IPS DF 19.7 (cell line): Measurements from ENCODE around the gene VTCN1.

ENCODE experiments used
- DNase-seq: peaks from one replicate; pipeline ENCODE4 v3.0.0-alpha.2; 2013; ENCODE audit warnings: low read depth, low spot score

The VTCN1 gene

DNA sequence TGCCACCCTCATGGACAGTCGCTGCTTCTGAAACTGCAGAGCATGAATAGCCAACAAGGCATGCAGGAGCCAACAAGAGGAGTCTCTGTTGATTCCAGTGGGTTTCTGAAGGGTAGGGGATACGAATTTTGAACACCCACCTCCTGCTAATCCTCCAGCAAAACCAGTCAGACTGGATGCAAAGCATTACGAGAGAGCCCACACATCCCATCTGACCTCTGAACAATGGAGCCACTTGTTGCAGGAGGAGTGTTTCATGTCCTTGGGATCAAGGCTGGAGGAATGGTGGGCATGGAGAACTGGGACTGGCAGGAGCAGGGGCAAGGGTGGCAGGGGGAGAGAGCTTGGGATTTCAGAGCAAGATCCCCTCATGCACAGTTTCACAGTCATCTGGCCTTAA, 1.6 kb downstream of the VTCN1 start:
- no peak for DNase-seq

DNA sequence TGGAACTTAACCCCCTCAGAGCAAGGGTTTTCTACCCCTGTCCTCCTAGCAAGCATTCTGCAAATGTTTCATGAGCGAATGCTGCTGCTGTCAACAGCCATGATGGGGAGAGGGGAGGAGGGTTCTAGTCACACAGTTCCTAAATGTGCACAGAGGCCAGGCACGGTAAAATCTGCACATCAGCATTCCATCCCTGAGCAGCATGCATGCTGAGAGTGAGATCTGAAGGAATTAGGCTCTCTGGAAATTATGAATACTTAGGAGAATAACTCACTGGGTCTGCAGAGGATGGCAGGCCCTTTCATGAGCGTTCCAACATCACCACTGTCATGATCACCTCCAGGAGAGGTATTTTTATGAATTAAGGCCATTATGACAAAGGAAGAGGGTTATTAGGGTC, 2.1 kb downstream of the VTCN1 start:
- no peak for DNase-seq

DNA sequence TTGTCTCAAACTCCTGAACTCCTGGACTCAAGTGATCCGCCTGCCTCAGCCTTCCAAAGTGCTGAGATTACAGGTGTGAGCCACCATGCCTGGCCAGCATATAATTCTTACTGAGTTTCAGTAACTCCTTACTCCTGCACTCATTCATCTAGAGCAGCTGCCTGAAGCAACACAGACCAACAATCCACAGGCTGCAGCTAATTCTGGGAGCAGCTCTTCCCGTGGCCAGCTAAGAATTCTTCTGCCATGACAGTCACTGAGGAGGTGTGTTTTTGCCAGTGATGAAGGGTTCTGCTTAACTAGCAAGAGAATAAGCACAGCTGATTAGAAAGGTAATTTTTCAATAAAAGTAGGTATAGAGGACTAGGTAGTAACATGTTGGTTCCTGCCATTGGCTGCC, 5.4 kb downstream of the VTCN1 start:
- no peak for DNase-seq

DNA sequence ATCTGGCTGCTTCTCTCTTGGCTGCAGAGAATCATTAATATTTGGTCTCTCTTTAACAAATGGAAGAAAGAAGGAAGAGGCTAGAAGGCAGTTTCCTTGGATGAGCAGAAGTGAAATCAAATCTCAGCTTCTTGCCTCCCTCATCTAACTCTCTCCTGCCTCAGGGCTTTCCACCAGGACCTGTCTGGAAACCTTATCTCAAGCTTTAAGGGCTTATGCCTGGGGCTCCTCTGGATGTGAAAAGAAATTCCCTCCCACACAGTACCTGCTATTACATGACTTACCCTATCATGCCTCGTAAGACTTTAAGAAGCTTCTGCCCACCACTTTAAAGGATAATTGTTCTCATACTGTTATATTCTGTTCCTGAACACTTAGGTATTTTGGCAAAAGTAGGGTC, 8.9 kb downstream of the VTCN1 start:
- no peak for DNase-seq

DNA sequence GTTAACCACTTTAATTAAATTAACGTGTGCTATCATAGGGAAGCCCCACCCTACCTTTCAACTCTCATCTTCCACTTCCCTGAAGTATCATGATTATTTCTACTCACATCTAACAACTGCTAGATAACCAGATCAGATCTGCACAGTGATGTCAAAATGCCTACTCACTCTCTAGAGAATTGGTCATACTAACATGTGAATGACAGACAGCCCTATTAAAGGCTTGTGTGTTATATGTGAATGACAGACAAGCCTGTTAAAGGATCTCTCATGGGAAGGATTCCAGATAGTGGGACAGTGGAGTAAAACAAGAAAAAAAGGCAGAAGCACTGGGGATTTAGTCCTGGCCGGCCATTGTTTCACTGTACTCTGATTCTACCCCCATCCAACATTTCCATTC, 12.6 kb downstream of the VTCN1 start:
- DNase-seq = no peak

DNA sequence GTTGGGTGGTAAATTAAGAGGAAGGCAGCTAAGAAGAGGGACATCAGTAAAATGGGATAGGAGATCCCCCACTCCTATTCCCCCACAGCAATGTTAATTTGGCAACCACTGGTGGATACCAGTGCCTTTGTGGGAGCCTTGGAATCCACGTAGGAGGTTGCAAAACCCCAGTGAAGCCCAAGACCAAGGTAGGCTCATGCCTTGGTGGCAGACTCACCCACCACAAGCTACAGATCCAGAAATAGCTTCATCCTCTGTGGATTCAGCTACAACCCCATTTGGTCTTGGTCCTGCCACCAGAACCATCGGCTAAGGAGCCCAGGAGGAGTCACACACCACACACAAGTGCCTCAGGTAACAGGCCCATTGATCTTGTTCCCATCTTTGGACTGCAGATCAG, 21.0 kb downstream of the VTCN1 start:
- no peak for DNase-seq

DNA sequence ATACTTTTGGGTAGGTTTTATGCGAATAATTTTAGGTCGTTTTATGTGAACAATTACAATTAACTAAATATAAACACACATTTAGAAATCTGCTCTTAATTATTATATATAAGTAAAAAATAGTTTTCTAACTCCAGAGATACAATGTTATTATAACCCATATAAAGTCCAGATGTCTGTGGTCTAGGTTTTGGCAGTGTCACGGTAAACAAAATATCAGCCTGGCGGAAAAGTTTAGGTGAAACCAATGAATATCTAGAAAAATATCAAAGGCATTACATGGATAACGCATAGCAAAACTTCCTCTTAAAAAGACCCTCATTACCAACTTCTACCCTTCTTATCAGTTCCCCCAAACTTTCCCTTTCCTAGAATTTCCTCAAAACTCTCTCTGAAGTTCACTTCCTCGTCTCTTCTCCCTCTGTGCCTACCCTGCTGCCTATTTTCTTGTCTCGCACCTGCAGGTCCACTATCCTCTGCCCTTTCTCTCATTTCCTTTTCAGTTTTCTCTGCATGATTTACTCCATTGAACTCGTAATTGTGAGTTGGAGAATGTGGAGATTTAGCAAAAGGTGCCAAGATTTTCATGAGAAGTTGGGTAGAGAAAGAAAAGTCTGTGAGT, 21.8 kb downstream of the VTCN1 start:
- DNase-seq = no peak

DNA sequence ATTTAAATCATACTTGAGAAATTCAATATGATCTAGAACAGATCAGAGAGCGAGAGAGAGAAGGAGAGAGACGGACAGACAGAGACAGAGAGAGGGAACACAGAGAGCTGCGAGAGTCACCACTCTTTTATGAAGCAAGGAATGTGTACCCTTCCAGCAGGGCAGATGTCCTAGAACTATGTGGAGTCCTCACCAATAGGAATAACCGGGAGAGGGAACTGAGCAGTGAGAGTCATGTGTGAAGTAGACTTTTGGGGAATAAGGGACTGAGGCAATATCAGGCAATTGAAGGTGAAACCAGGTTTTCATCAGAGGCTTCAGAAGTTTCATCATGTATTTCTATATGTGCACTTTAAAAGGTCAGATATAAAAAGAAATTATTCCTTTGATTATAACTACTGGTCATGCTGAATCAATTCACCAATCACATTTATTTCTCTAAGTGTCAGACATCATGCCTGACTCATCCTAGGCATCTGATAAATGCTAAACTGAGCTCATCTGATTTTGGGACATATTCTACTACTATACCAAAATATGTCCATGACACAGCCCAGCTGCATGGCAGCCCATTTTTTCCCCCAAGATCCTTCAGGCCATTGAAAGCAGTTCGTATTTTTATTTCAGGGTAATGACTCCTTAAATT, 22.4 kb downstream of the VTCN1 start:
- DNase-seq = no peak

DNA sequence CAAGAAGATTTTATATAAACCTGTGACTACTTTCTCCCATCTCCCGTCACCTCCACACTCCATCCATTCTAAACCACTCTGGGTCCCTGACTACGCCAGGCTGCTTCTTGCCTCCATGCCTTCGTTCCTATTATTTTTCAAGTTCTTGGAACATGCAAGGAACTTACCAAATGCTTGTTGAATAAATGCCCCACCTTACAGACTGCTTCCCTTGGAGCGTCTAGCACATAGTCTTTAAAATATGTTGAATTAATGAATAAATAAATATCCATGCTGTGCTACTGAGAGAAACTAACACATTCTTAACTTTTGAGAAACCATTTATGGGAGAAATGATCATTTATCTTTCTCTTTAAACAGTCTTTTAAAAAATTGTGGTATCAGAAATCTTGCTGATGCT, 27.6 kb downstream of the VTCN1 start:
- DNase-seq = no peak

DNA sequence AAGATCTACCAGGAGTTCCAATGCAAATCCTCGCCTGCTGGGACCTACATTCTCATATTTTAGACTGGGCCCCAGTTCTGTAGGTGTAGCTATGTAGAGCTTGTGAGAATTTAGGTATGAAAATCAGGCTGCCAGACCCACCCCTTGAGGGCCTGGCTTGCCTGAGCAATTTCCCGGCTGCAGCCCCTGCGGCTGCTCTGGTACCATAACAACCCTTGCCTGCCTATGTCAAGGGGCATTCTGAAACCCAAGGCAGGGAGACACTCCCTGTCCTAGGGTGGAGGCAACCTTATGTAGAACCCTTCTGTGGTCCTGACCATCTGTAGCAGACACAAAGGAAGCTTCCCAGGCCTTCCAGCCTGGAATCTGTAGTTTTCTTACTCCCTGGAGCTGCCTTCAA, 28.4 kb downstream of the VTCN1 start:
- no peak for DNase-seq

DNA sequence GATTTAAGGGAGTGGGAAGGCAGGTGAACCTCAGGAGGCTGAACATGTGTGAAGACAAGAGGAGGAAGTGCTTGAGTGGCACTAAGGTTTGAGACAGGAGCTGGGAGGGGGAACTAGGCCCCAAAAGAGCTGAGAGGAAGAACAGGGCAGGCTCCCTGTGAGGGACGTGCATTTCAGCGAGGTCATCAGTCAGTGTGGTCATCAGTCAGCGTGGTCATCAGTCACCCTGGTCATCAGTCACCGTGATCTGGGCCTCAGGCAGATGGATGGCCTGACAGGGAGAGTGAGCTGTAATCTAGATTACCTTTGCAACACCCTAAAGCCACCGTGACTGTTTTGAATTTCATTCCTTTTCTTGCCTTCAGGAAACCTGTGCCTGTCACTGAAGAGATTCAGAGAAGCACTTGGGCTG, 29.1 kb downstream of the VTCN1 start:
- no peak for DNase-seq

DNA sequence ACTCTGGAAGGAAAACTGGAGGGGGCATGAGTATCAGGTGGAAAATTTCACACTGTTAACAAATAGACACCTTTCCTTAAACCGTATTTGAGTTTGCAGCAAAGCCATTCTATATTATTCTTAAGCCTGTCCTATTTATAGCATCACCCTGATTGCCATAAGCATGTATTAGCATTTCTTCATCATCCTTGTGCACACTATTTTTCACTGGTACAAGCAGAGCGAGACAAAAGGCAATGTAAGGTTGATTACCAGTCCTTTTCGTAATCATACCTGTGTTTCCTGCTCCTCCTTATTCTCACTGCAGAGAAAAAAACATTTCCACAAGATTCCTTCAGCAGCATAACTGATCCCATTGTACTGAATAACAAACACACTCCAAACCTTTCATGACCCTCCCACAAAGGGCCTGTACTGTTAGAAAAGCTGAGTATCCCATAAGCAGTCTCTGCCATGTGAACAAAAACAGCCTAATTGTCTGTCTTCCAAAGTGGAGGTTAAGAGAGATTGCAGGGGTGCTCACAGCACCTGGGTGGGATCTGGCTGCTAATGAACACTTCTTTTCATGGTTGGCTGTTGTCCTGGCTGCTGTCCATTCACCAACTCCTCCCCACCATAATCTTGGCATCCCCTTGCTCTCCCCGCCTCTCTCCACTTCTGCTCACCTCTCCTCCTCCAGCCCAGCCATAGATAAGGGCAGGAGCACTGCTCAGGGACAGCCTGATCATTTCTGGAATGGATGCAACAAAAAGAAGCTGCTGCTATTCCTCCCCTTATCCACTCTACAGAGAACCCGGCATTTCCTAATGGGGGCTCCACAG, 30.4 kb downstream of the VTCN1 start:
- DNase-seq = no peak

DNA sequence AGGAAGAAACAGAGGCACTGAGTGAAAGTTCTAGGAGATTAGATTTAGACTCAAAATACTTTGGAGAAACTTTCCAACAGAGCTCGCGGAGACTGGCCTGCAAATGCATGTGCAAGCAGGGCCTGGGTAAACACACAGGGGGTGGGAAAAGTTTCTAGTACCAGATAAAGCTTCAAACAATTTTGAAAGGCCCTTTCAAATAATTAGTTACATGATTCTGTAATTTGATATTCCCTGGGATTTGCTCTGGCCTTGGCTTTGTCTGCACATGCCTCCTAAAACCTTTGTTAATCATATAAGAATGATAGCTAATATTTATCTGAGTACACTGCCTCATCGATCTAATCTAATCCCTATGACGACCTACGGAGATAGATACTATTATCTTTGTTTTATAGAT, 31.3 kb downstream of the VTCN1 start:
- DNase-seq = no peak

DNA sequence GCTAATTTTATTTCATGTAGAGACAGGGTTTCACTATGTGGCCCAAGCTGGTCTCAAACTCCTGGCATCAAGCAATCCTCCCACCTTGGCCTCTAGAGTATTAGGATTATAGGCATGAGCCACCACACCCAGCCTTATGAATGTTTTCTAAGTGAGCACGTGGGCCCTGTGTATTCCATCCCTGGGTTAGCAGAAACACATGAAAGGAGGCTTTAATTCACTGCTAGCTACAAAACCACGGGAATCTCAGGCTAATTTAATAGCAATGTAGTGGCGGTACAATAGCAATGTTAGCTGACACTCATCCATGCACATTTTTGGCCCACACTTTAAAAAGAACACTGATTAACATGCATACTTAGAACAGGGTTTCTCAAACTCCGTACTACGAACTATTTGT, 32.0 kb downstream of the VTCN1 start:
- no peak for DNase-seq

DNA sequence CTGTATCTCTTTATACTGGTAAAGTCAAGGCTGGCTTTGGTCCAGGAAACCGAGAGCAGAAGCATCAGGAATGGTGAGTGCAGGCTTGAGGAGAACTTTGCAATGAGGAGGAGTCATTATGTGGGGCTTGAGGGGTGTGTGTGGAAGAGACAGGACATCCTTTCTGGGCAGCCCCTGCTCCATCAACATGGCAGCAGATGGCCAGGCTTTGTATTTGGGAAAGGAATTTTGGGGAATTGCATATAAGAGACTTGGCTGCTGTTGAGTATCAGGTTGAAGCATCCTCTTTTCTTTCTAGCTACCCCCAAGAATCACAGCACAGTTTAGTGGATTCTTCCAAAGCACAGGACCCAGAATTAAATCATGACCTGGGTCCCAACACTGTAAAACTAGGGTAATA, 33.4 kb downstream of the VTCN1 start:
- no peak for DNase-seq

DNA sequence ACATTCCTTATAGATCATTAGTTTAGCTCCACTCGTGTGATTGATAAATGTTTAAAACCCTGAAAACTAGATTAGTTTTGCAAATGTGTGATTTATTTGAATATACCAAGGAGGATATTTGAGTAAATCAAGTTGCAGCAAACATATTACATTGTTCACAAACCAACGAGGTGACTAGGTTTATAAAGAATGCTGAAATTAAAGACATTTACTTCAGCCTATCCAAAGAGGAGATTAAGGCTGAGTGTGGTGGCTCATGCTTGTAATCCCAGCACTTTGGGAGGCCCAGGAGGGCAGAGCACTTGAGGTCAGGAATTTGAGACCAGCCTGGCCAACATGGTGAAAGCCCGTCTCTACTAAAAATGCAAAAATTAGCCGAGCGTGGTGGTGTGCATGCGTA, 34.1 kb downstream of the VTCN1 start:
- DNase-seq = no peak

DNA sequence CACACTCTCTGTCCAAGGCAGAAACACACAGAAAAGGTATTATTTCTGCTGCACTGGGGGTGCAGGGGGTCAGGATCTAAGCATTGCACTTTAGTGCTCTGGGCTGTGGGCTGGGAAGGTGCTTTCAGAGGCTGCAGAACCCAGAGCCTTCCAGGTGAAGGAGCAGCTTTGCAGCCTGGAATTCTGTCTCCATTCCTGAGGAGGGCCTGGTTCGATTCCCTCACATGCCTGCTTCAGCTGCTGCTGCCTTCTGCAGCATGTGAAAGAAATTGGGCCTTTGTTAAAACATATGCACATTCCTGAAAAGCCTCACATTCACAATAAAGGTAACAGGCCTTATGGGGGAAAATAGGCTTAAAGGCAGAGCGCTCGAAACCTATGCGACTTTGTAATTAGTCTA, 35.9 kb downstream of the VTCN1 start:
- no peak for DNase-seq

DNA sequence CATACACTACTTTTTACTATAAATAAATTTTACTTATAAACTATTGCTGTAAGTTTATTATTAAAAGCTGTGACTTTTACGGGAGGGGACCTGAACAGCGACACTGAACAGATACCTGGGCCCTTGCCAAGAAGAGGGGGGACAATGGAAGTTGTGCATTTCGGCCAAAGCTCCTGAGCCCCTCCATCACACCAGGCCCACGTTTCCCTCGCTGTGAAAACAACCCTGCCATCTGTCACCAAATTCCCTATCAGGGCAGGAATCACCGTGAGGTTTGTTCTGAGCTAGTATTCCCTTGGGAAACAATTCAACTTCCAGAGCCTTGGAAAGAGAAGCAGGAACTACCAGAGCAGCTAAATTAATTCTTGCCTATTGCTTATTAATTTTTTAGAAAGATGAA, 37.0 kb downstream of the VTCN1 start:
- DNase-seq = no peak

DNA sequence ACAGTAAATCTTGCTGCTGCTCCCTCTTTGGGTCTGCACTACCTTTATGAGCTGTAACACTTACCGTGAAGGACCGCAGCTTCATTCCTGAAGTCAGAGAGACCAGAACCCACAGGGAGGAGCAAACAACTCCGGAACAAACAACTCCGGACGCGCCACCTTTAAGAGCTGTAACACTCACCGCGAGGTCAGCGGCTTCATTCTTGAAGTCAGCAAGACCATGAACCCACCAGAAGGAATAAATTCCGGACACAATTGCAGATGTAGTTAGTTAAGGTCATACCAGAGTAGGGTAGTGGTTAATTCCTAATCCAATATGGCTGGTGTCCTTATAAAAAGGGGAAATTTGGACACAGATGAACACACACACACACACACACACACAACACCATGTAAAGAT, 37.7 kb downstream of the VTCN1 start:
- no peak for DNase-seq

DNA sequence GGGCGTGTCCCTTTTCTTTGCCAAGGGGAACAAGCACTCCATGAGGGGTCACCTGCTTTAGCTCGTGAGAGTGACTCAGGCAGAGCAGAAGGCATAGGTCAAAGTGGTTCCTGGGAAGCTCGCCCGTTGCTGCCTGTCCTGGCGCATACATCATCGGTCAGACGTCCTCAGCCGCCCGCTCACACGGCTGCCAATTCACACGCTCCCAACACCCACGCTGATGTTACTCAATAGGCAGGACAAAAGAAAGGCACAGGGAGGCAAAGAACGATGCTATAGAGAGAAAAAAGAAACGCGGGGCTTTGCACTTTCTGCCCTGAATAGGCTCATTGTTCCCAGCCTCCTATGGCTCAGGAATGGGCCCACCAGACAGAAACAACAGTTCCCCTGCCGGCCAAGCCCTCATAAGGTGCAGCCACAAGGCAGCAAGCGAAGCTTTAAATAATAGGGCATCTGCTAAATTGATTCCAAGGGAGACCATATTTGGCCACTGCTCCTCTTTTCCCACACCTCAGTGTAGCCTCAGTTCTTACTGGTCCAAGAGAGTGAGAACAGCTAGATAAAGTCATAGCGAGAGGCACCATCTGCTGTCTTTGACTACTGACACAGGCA, 38.7 kb downstream of the VTCN1 start:
- DNase-seq = no peak

DNA sequence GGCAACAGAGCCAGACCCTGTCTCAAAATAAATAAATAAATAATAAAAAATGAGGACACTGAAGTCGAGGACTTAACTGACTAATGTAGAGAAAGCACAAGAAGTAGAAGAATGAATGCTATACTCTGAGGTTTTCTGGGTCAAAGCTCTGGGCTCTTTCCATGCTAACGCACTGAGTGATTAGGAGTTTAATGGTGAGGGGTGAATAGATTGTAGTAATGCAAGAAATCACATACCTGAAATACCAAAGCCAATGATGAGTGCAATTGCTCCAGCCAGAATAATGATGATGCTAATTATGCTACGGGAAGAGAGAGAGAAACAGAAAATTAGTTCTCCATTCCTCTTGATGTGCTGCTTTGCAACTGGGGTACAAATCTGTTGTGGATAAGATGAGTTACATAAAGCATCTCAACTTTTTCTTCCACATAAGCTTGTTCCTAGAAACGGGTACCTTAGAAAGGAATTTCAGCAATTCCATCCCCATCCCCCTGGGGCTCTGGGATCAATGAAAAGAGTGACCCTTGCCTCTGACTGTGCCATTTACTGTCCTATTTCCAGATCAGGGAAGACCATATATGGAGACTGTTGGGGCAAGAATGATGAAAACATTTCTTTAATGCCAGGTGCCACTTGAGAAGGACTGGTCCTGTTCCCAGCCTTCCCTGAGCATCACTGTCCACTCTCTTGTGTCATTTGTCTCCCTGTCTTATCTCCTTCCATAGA, 40.7 kb downstream of the VTCN1 start:
- no peak for DNase-seq

DNA sequence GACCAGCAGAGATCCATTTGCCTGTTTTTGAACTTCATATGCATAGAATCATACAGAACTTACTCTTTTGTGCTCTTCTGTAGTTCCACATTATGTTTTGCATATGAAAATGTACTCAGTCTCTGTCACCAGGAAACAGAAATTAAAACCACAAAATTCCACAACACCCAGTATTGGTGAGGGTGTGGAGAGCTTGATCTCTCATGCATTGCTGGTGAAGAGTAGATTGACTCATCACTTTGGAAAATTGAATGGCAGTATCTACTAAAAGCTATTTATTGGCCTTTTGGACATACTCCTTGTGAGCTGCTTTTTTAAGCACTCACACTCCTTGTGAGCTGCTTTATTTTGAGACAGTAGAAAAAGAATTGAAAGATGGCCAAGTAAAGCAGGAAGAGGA, 43.3 kb downstream of the VTCN1 start:
- DNase-seq = no peak
